HCT116 (cell line): Measurements from ENCODE around the gene DEPDC4. TPM values are rescaled to one million over a fixed set of nuclear protein-coding genes. Genes with fewer than 3 reads are reported as not detected.

ENCODE experiments used
- ATAC-seq: fragments of 200-7000 bp; cut with Tn5 transposase; 2 replicates; pipeline ENCODE4 v1.9.1; 2020; ENCODE audit warnings: mild to moderate bottlenecking, moderate library complexity
- BruUV-seq: library from RNA; stranded (reverse); fragments of 400-500 nt; replicated peaks from 2 replicates; lab custom pipeline; 2021; lab: Mats Ljungman, UMichigan
- CTCF ChIA-PET: fragments of 300-600 bp; sonication (Branson Sonifier 250); formaldehyde crosslinking; loops from one replicate; lab custom pipeline; 2021; ENCODE audit warnings: antibody characterized with exemption; lab: Charles Lee
- POLR2A ChIA-PET: fragments of 300-600, 350-600 bp; sonication (Branson Sonifier 250); formaldehyde crosslinking; loops from one replicate; lab custom pipeline; 2021; ENCODE audit warnings: antibody characterized with exemption; lab: Charles Lee
- RAD21 ChIA-PET, 2 experiments: fragments of 300-600 bp; sonication (Branson Sonifier 250); formaldehyde crosslinking; loops; one replicate each; lab custom pipeline; 2023; ENCODE audit warnings: low total read pairs in 2 of 2; ENCODE audit not compliant: uncharacterized antibody in 2 of 2, unreplicated experiment in 2 of 2, low non-redundant PET in 1 of 2; lab: Charles Lee
- DNase-seq: peaks from one replicate; pipeline ENCODE4 v3.0.0-alpha.2; 2010; ENCODE audit warnings: low read depth, low spot score
- H2AFZ ChIP-seq: fragments of 200-600 bp; shearing (Covaris generic), sonication (generic); 2 replicates; pipeline ENCODE4 v1.6.1; 2017; ENCODE audit warnings: low read depth, mixed run types, mixed read lengths, antibody characterized with exemption, low read length; ENCODE audit not compliant: poor library complexity, severe bottlenecking
- H3K27ac ChIP-seq: 2 replicates; pipeline ENCODE4 v1.5.1; 2012; ENCODE audit warnings: low read depth, low read length
- H3K27me3 ChIP-seq: fragments of 200-600 bp; sonication (generic); 2 replicates; pipeline ENCODE4 v1.6.1; 2016; ENCODE audit warnings: mixed run types, low read length, mixed read lengths; ENCODE audit not compliant: insufficient read depth
- H3K36me3 ChIP-seq, 2 experiments: fragments of 200-500 bp in 1 of 2; fragments of 200-600 bp in 1 of 2; sonication (Bioruptor generic) in 1 of 2; sonication (generic) in 1 of 2; 2 replicates each; pipeline versions ENCODE4 v1.5.1 to v1.6.1; 2014 to 2016; ENCODE audit warnings: low read length in 2 of 2, inconsistent platforms in 1 of 2, mixed read lengths in 1 of 2, mixed run types in 1 of 2; ENCODE audit not compliant: insufficient read depth in 2 of 2, control insufficient read depth in 1 of 2
- H3K4me1 ChIP-seq, 2 experiments: fragments of 200-600 bp in 1 of 2; sonication (generic) in 1 of 2; 2 replicates each; pipeline versions ENCODE4 v1.5.1 to v1.6.1; 2012 to 2017; ENCODE audit warnings: low read length in 2 of 2, inconsistent platforms in 1 of 2, mild to moderate bottlenecking in 1 of 2, mixed read lengths in 1 of 2, mixed run types in 1 of 2, moderate library complexity in 1 of 2; ENCODE audit not compliant: insufficient read depth in 2 of 2, control insufficient read depth in 1 of 2
- H3K4me2 ChIP-seq: fragments of 200-600 bp; sonication (generic); 2 replicates; pipeline ENCODE4 v1.6.1; 2017; ENCODE audit warnings: mixed run types, low read length, mixed read lengths
- H3K4me3 ChIP-seq, 2 experiments: fragments of 200-600 bp in 1 of 2; sonication (generic) in 1 of 2; replicated peaks in 1 of 2; 2 replicates each; pipeline ENCODE4 v1.5.1; 2011 to 2016; ENCODE audit warnings: low read length in 2 of 2, control low read depth in 1 of 2, low read depth in 1 of 2, mild to moderate bottlenecking in 1 of 2, mixed read lengths in 1 of 2, mixed run types in 1 of 2
- H3K79me2 ChIP-seq: fragments of 200-600 bp; sonication (generic); 2 replicates; pipeline ENCODE4 v1.6.1; 2017; ENCODE audit warnings: mild to moderate bottlenecking, mixed run types, low read length, moderate library complexity, mixed read lengths; ENCODE audit not compliant: insufficient read depth
- H3K9ac ChIP-seq: fragments of 200-600 bp; sonication (generic); 2 replicates; pipeline ENCODE4 v1.6.1; 2016; ENCODE audit warnings: low read length, mixed read lengths
- H3K9me2 ChIP-seq: fragments of 200-600 bp; sonication (generic), shearing (Covaris generic); 2 replicates; pipeline ENCODE4 v1.6.1; 2017; ENCODE audit warnings: mixed run types, mild to moderate bottlenecking, moderate library complexity; ENCODE audit not compliant: insufficient read depth
- H3K9me3 ChIP-seq, 2 experiments: fragments of 200-500 bp in 1 of 2; fragments of 200-600 bp in 1 of 2; sonication (Bioruptor generic) in 1 of 2; sonication (generic) in 1 of 2; 2 replicates each; pipeline ENCODE4 v1.6.1; 2014 to 2017; ENCODE audit warnings: low read length in 2 of 2, mixed read lengths in 2 of 2, inconsistent platforms in 1 of 2, low read depth in 1 of 2, mild to moderate bottlenecking in 1 of 2, mixed run types in 1 of 2, moderate library complexity in 1 of 2; ENCODE audit not compliant: control insufficient read depth in 1 of 2, insufficient read depth in 1 of 2
- H4K20me1 ChIP-seq: fragments of 200-600 bp; sonication (generic), shearing (Covaris generic); 2 replicates; pipeline ENCODE4 v1.6.1; 2017; ENCODE audit warnings: mixed run types, mild to moderate bottlenecking, moderate library complexity; ENCODE audit not compliant: insufficient read depth
- CEBPB ChIP-seq: IDR thresholded peaks from 2 replicates; pipeline ENCODE4 v1.6.1; 2012; ENCODE audit warnings: low read depth
- EGR1 ChIP-seq: IDR thresholded peaks from 2 replicates; pipeline ENCODE4 v1.6.1; 2012; ENCODE audit warnings: low read depth
- ELF1 ChIP-seq: IDR thresholded peaks from 2 replicates; pipeline ENCODE4 v1.6.1; 2012; ENCODE audit warnings: low read depth, borderline replicate concordance
- EZH2phosphoT487 ChIP-seq: fragments of 200-600 bp; IDR thresholded peaks from 2 replicates; pipeline ENCODE4 v1.6.1; 2018; ENCODE audit warnings: antibody characterized with exemption, borderline replicate concordance
- FOSL1 ChIP-seq: IDR thresholded peaks from 2 replicates; pipeline ENCODE4 v1.6.1; 2012; ENCODE audit warnings: low read depth
- POLR2A ChIP-seq: IDR thresholded peaks from 2 replicates; pipeline ENCODE4 v1.7.0; 2011; ENCODE audit warnings: borderline replicate concordance; ENCODE audit not compliant: insufficient read depth, insufficient read length; ENCODE audit errors: extremely low read depth
- REST ChIP-seq: IDR thresholded peaks from 2 replicates; pipeline ENCODE4 v1.6.1; 2012; ENCODE audit warnings: low read depth
- TCF7L2 ChIP-seq: IDR thresholded peaks from 2 replicates; pipeline ENCODE4 v1.7.0; 2011; ENCODE audit warnings: borderline replicate concordance, inconsistent platforms; ENCODE audit not compliant: insufficient read depth, insufficient read length; ENCODE audit errors: extremely low read depth
- YY1 ChIP-seq: IDR thresholded peaks from 2 replicates; pipeline ENCODE4 v1.6.1; 2011; ENCODE audit warnings: low read length, low read depth, moderate library complexity, mild to moderate bottlenecking; ENCODE audit not compliant: insufficient replicate concordance; ENCODE audit errors: extremely low read depth
- ZNF274 ChIP-seq: fragments of 200-500 bp; sonication (Bioruptor generic); IDR thresholded peaks from 2 replicates; pipeline ENCODE4 v1.6.1; 2014; ENCODE audit warnings: mild to moderate bottlenecking, low read depth, low read length, inconsistent platforms
- intact Hi-C: fragments of 100-400 bp; cut with micrococcal nuclease; formaldehyde crosslinking; loops from 2 replicates; pipeline ENCODE4 v1.10.0; 2022
- total RNA-seq: library from RNA; stranded (reverse); gene quantifications from one replicate; pipeline ENCODE4 v1.2.1, GENCODE V29; 2021; ENCODE audit not compliant: unreplicated experiment
- TF ChIP-seq, protein P1 (sequence below): IDR thresholded peaks from 2 replicates; pipeline ENCODE4 v1.6.1; 2012

DEPDC4 gene
- total RNA-seq, 1 experiment from 2014 or later: 3.4 TPM

- Histone ChIP-seq H3K4me1 (no peaks in the 10 kb centered on the region), H3K4me2 (no peak overlapping the region), H3K9me3 (no peaks in the 10 kb centered on the region), H3K4me3 (no peak overlapping the region), H3K79me2 (no peaks in the 10 kb centered on the region), H3K9me2 (no peaks in the 10 kb centered on the region), H3K27ac (no peak overlapping the region), H3K9ac (no peak overlapping the region), H4K20me1 (no peaks in the 10 kb centered on the region), H2AFZ (no peak overlapping the region), H3K36me3 (no peaks in the 10 kb centered on the region), H3K27me3 (no peaks in the 10 kb centered on the region)
- DNase-seq (no peak), ATAC-seq (no peak)
- BruUV-seq: no TSS peak
- RAD21 ChIA-PET: no interaction called here
- intact Hi-C loops: no loop called here
- POLR2A ChIA-PET: no interaction called here
- no peak for TF ChIP-seq CEBPB
- no peak for TF ChIP-seq YY1
- TF ChIP-seq, protein P1, sequence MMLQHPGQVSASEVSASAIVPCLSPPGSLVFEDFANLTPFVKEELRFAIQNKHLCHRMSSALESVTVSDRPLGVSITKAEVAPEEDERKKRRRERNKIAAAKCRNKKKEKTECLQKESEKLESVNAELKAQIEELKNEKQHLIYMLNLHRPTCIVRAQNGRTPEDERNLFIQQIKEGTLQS: no peak
- no peak for TF ChIP-seq ELF1
- no peak for TF ChIP-seq REST
- TF ChIP-seq EZH2phosphoT487: no peak
- TF ChIP-seq ZNF274: no peak
- no peak for TF ChIP-seq EGR1
- TF ChIP-seq TCF7L2: no peak
- no peak for TF ChIP-seq POLR2A
- TF ChIP-seq FOSL1: no peak
- CTCF ChIA-PET: interaction anchor here (1.4 kb wide), 1 partner anchor 20 kb away, joined by 4 read pairs; no protein-coding TSS in a partner anchor
These were observed 12.0 kb downstream of the DEPDC4 start for GRCh38 chr12:100254876-100255275.
